T-helper 1 cell (primary cell): ENCODE results near the gene DCP2.

Experiments
- DNase-seq, 5 donors: peaks; one replicate each; pipeline ENCODE4 v3.0.0-alpha.2; 2012 to 2020

Gene DCP2

GRCh38 chr5:112967520-112968083, 9.0 kb upstream of the DCP2 start:
- DNase-seq = no peak

GRCh38 chr5:112968411-112969106, 8.0 kb upstream of the DCP2 start:
- no peak for DNase-seq

- DNase-seq = no peak
These were observed 5.3 kb upstream of the DCP2 start for GRCh38 chr5:112971276-112971675.

- no peak for DNase-seq
These were observed 3.6 kb upstream of the DCP2 start for GRCh38 chr5:112973036-112973435.

GRCh38 chr5:112973904-112974303, 2.7 kb upstream of the DCP2 start:
- no peak for DNase-seq

GRCh38 chr5:112974901-112975300, 1.7 kb upstream of the DCP2 start:
- DNase-seq = no peak

- DNase-seq = peak in 1 of 5 donors; percentile 18
These were observed 722 bp upstream of the DCP2 start for GRCh38 chr5:112975721-112976431.

GRCh38 chr5:112977440-112977861, 853 bp downstream of the DCP2 start:
- no peak for DNase-seq

- no peak for DNase-seq
These were observed 2.2 kb downstream of the DCP2 start for GRCh38 chr5:112978836-112979235.

GRCh38 chr5:112979723-112980122, 3.1 kb downstream of the DCP2 start:
- DNase-seq = no peak

- no peak for DNase-seq
These were observed 6.8 kb downstream of the DCP2 start for GRCh38 chr5:112983363-112983762.

- DNase-seq = no peak
These were observed 9.6 kb downstream of the DCP2 start for GRCh38 chr5:112986224-112986623.

- DNase-seq = peak; percentile 38 to 75 (median 62)
These were observed 19.4 kb downstream of the DCP2 start for GRCh38 chr5:112995764-112996618.

- DNase-seq = no peak
These were observed 20.3 kb downstream of the DCP2 start for GRCh38 chr5:112996830-112997374.

GRCh38 chr5:112998296-112998695, 21.7 kb downstream of the DCP2 start:
- no peak for DNase-seq

GRCh38 chr5:113000466-113000865, 23.9 kb downstream of the DCP2 start:
- DNase-seq = no peak

GRCh38 chr5:113002423-113002822, 25.8 kb downstream of the DCP2 start:
- DNase-seq = no peak

GRCh38 chr5:113003763-113004162, 27.2 kb downstream of the DCP2 start:
- no peak for DNase-seq

- no peak for DNase-seq
These were observed 28.9 kb downstream of the DCP2 start for GRCh38 chr5:113005454-113005853.

- peak in 1 of 5 donors; percentile 22 for DNase-seq
These were observed 41.5 kb downstream of the DCP2 start for GRCh38 chr5:113017881-113018635.

GRCh38 chr5:113020461-113021273, 44.1 kb downstream of the DCP2 start:
- peak in 1 of 5 donors; percentile 68 for DNase-seq
